Fibroblast of lung (primary cell): Measurements from ENCODE around the gene MCM5.

Experiments used
- CTCF ChIP-seq, 2 donors: IDR thresholded peaks in 1 of 2; conservative IDR thresholded peaks in 1 of 2; 1 replicate in 1 of 2; 2 replicates in 1 of 2; pipeline ENCODE4 v1.5.1; 2011 to 2012; ENCODE audit warnings: low read length in 2 of 2, control low read depth in 1 of 2, inconsistent platforms in 1 of 2, low read depth in 1 of 2, mild to moderate bottlenecking in 1 of 2
- EZH2 ChIP-seq: IDR thresholded peaks from 2 replicates; pipeline ENCODE4 v1.5.1; 2012; ENCODE audit warnings: low read length, control low read depth, mild to moderate bottlenecking; ENCODE audit errors: missing control alignments

GRCh38 chr22:35443790-35444684 is 44.1 kb downstream of the MCM5 start:
- TF ChIP-seq CTCF (conservative IDR thresholded peaks at IDR 0.05 in 1 of 2, IDR thresholded peaks at IDR 0.05 in 1 of 2; ENCODE audit: low read depth in 1 of 2, low read length in 2 of 2): no peak
- TF ChIP-seq EZH2: no peak
